PFSK-1 (cell line): ENCODE results near the gene SND1.

Experiments
- FOXP2 ChIP-seq: optimal IDR thresholded peaks from 2 replicates; pipeline ENCODE3; 2011; ENCODE audit warnings: borderline replicate concordance, control low read depth, inconsistent platforms; ENCODE audit not compliant: insufficient read depth; ENCODE audit errors: extremely low read length, extremely low read depth
- POLR2AphosphoS5 ChIP-seq: IDR thresholded peaks from 2 replicates; pipeline ENCODE4 v1.6.1; 2012; ENCODE audit warnings: low read depth, mild to moderate bottlenecking, control low read depth, low read length, moderate library complexity
- SIN3A ChIP-seq: IDR thresholded peaks from 2 replicates; pipeline ENCODE4 v1.6.1; 2012; ENCODE audit warnings: mild to moderate bottlenecking, low read length, moderate library complexity, borderline replicate concordance; ENCODE audit not compliant: insufficient read depth
- TAF1 ChIP-seq: IDR thresholded peaks from 2 replicates; pipeline ENCODE4 v1.6.1; 2012; ENCODE audit warnings: low read length, control low read depth, borderline replicate concordance; ENCODE audit not compliant: insufficient read depth
- TF ChIP-seq, protein P1 (sequence below), 2 experiments: IDR thresholded peaks; 2 replicates each; pipeline versions ENCODE4 v1.6.1 to v1.8.0; 2011 to 2012; ENCODE audit warnings: low read depth in 2 of 2, low read length in 2 of 2, control low read depth in 1 of 2, inconsistent platforms in 1 of 2, mild to moderate bottlenecking in 1 of 2, moderate library complexity in 1 of 2; ENCODE audit not compliant: insufficient read depth in 1 of 2

The SND1 gene

DNA sequence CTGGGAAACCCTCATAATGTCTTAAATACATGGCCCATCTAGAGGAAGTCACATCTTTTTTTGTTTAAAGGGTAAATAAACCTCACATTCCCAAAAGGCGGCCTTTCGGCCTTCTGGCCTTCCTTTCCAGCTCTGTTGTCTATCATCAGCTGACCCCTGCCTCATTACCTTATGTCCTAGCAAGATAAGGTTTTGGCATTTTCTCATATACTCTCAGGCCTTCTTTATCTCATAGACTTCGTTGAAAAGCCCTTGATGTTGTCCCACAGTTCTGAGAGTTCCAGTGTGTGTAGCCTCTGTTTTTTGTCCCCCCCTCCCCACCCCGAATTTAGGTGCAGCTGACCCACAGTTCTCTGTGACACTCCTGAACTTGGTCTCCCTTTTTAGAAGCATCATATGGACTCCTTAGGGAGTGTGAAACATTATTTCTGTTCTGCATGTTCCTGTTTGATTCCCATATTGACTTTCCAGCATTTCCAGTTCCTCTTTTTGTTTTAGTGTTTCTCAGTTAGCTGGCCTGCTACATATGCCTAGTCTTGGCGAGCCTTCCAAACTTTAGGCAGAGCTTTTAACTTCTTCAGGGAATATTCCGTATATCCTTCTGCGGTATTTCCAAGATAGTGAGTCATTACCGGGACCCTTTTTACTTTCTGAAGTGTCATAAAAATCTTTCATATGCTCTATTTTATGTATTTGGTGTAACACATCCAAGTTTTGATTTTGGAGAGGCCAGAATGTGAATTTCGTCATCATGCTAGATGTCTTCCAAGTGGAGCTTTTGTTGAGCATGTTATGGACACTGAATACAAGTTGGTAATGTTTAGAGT, 240.7 kb downstream of the SND1 start:
- TF ChIP-seq FOXP2 (no peak), POLR2AphosphoS5 (no peak), TAF1 (no peak), SIN3A (no peak)
- TF ChIP-seq, protein P1, sequence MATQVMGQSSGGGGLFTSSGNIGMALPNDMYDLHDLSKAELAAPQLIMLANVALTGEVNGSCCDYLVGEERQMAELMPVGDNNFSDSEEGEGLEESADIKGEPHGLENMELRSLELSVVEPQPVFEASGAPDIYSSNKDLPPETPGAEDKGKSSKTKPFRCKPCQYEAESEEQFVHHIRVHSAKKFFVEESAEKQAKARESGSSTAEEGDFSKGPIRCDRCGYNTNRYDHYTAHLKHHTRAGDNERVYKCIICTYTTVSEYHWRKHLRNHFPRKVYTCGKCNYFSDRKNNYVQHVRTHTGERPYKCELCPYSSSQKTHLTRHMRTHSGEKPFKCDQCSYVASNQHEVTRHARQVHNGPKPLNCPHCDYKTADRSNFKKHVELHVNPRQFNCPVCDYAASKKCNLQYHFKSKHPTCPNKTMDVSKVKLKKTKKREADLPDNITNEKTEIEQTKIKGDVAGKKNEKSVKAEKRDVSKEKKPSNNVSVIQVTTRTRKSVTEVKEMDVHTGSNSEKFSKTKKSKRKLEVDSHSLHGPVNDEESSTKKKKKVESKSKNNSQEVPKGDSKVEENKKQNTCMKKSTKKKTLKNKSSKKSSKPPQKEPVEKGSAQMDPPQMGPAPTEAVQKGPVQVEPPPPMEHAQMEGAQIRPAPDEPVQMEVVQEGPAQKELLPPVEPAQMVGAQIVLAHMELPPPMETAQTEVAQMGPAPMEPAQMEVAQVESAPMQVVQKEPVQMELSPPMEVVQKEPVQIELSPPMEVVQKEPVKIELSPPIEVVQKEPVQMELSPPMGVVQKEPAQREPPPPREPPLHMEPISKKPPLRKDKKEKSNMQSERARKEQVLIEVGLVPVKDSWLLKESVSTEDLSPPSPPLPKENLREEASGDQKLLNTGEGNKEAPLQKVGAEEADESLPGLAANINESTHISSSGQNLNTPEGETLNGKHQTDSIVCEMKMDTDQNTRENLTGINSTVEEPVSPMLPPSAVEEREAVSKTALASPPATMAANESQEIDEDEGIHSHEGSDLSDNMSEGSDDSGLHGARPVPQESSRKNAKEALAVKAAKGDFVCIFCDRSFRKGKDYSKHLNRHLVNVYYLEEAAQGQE (IDR thresholded peaks at IDR 0.05; ENCODE audit: insufficient read depth in 1 of 2, low read depth in 2 of 2, low read length in 2 of 2) = no peak

DNA sequence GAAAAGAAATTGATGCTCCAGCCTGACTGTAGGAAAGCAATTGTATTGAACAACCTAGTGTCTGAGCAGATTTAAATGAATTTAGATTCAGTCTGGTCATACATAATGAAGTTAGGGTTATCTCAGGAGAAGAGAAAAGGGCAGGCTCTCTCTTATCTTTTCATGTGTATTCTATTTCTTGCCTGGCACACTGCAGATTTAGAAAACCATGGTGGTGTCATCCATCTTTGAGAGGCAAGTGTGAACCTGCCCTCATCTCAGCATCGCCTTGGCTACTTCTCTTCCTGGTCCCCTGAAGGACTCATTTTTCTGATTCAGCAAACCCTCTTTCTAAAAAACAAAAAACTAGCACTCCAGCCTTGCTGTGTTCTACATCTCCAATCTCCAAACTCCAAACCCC, 241.6 kb downstream of the SND1 start:
- TF ChIP-seq POLR2AphosphoS5 (no peak), TAF1 (no peak), SIN3A (no peak), FOXP2 (no peak)
- TF ChIP-seq, protein P1 (IDR thresholded peaks at IDR 0.05; ENCODE audit: insufficient read depth in 1 of 2, low read depth in 2 of 2, low read length in 2 of 2) = no peak

DNA sequence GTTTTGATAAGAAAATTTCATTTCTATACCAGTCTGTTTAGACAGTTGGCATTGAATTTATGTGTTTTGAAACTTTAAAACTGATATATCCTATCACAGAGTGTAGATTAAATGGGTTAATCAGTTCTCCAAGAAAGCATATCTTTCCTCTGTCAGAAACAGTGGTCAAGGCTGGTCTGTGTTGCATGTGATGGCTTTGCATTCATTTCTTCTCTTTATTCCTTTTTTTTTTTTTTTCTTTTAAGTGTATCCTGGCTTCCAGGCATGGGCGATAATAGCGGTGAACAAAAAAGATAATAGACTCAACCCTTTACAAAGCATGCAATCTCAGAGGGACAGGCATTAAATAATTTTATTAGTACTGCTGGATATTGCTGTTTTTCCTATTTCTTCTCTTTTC, 242.6 kb downstream of the SND1 start:
- no peak for TF ChIP-seq TAF1
- no peak for TF ChIP-seq POLR2AphosphoS5
- TF ChIP-seq SIN3A = no peak
- no peak for TF ChIP-seq FOXP2
- TF ChIP-seq, protein P1 (IDR thresholded peaks at IDR 0.05; ENCODE audit: insufficient read depth in 1 of 2, low read depth in 2 of 2, low read length in 2 of 2) = no peak

DNA sequence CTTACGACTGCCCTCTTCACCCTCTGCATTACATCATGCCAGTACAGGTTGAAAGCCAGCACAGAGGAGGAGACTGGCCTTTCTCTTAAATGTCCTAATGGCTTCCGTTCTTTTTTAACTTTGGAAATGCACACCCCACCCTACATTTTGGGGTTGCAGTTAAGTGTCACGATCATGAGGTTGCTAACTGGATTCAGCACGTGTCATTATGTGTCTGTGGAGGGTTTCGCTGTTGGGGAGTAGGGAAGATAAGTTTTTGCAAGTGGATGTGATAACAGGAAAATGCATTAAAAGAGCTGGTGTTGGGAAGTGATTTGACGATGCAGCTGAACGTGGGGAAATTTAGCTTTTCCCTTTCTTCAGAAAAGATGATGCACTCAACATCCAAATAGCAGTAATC, 243.4 kb downstream of the SND1 start:
- no peak for TF ChIP-seq POLR2AphosphoS5
- TF ChIP-seq, protein P1 (IDR thresholded peaks at IDR 0.05; ENCODE audit: insufficient read depth in 1 of 2, low read depth in 2 of 2, low read length in 2 of 2) = no peak
- TF ChIP-seq FOXP2 = no peak
- TF ChIP-seq SIN3A = no peak
- TF ChIP-seq TAF1 = no peak

DNA sequence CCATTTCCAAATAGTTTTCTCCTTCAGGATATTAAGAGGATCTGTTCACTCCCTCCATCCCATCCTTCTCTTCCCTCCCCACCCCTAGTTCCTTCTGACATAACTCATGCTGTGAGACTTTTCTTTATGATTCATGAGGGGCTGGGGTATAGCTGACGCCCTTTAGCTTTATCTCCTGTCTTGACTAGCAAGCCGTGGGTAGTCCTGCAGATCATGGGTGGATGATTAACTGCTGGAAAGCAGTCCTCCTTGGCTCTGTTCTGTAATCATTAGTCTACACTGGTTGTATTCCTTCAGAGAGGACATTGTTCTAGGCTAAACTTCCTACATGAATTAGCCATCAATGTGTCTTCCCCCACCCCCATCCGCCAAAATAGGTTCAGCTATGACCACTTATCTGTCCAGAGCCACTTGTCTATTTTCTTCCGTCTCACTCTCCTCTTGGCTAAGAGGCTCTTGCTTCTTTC, 243.9 kb downstream of the SND1 start:
- TF ChIP-seq, protein P1 (IDR thresholded peaks at IDR 0.05; ENCODE audit: insufficient read depth in 1 of 2, low read depth in 2 of 2, low read length in 2 of 2) = no peak
- TF ChIP-seq FOXP2 (no peak), TAF1 (no peak), SIN3A (no peak), POLR2AphosphoS5 (no peak)
